ACC112 (cell line): ENCODE data around the gene REM2.

ENCODE experiments used
- H2AFZ ChIP-seq: fragments of 200-600 bp; sonication (generic); one replicate; pipeline ENCODE4 v1.6.0; 2017; ENCODE audit warnings: antibody characterized with exemption, low read length; ENCODE audit not compliant: unreplicated experiment
- H3K27ac ChIP-seq: fragments of 200-600 bp; sonication (generic); 2 replicates; pipeline ENCODE4 v1.5.1; 2014; ENCODE audit warnings: low read depth, mild to moderate bottlenecking, antibody characterized with exemption, low read length, moderate library complexity
- H3K27me3 ChIP-seq: fragments of 200-600 bp; sonication (generic); 2 replicates; pipeline ENCODE4 v1.6.1; 2014; ENCODE audit warnings: mild to moderate bottlenecking, antibody characterized with exemption, low read length, moderate library complexity, mixed read lengths; ENCODE audit not compliant: insufficient read depth
- H3K36me3 ChIP-seq: fragments of 200-600 bp; sonication (generic); 2 replicates; pipeline ENCODE4 v1.6.1; 2016; ENCODE audit warnings: mild to moderate bottlenecking, antibody characterized with exemption, low read length, moderate library complexity, mixed read lengths; ENCODE audit not compliant: insufficient read depth
- H3K4me1 ChIP-seq: fragments of 200-600 bp; sonication (generic); one replicate; pipeline ENCODE4 v1.6.1; 2016; ENCODE audit warnings: low read length, mixed read lengths; ENCODE audit not compliant: insufficient read depth, unreplicated experiment, control insufficient read depth
- H3K4me3 ChIP-seq: fragments of 200-600 bp; sonication (generic); 2 replicates; pipeline ENCODE4 v1.5.1; 2014; ENCODE audit warnings: mild to moderate bottlenecking, low read depth, low read length
- H3K79me2 ChIP-seq: fragments of 200-600 bp; sonication (generic); one replicate; pipeline ENCODE4 v1.6.0; 2016; ENCODE audit warnings: low read length; ENCODE audit not compliant: control insufficient read depth, unreplicated experiment, insufficient read depth

The REM2 gene

GRCh38 chr14:22842211-22843122, 40.6 kb upstream of the REM2 start:
- Histone ChIP-seq H3K4me3 (no peak overlapping the region), H3K27ac (no peak overlapping the region), H3K27me3 (no peaks in the 10 kb centered on the region), H3K36me3 (peaks cover 19% of the 10 kb centered on the region; the same call in 1 of the 2 replicates), H3K4me1 (peaks cover 39% of the 10 kb centered on the region), H2AFZ (no peak overlapping the region), H3K79me2 (peaks cover 59% of the 10 kb centered on the region)

DNA sequence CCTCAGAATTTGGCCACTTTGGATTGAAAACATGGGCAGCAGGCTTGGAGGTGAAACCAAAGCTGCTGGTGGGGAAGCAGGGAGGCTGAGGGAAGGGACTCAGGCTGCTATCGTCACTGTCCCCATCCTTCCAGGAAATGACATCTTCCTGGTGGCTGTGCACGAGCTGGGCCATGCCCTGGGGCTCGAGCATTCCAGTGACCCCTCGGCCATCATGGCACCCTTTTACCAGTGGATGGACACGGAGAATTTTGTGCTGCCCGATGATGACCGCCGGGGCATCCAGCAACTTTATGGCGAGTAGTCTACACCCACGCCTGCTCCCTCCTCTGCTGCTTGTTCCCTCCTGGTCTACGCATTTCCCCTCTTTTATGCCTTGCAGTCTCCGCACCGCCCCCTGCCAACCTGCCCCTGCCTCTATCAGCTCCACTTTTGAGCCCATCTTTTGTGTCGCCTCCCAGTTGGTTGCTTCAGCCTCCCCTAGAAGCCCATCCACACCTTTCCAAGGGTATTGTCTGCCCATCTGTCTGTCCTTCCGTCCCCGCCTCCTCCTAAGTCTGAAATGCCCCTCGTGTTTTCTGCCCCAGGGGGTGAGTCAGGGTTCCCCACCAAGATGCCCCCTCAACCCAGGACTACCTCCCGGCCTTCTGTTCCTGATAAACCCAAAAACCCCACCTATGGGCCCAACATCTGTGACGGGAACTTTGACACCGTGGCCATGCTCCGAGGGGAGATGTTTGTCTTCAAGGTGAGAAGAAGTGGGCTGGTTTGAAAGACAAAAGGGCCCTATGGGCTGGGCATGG, 39.7 kb upstream of the REM2 start:
- Histone ChIP-seq H3K4me3 (no peak overlapping the region), H3K27ac (no peak overlapping the region), H3K4me1 (peaks cover 46% of the 10 kb centered on the region), H2AFZ (no peak overlapping the region), H3K27me3 (no peaks in the 10 kb centered on the region), H3K79me2 (peaks cover 51% of the 10 kb centered on the region), H3K36me3 (peaks cover 19% of the 10 kb centered on the region; the same call in 1 of the 2 replicates)

DNA sequence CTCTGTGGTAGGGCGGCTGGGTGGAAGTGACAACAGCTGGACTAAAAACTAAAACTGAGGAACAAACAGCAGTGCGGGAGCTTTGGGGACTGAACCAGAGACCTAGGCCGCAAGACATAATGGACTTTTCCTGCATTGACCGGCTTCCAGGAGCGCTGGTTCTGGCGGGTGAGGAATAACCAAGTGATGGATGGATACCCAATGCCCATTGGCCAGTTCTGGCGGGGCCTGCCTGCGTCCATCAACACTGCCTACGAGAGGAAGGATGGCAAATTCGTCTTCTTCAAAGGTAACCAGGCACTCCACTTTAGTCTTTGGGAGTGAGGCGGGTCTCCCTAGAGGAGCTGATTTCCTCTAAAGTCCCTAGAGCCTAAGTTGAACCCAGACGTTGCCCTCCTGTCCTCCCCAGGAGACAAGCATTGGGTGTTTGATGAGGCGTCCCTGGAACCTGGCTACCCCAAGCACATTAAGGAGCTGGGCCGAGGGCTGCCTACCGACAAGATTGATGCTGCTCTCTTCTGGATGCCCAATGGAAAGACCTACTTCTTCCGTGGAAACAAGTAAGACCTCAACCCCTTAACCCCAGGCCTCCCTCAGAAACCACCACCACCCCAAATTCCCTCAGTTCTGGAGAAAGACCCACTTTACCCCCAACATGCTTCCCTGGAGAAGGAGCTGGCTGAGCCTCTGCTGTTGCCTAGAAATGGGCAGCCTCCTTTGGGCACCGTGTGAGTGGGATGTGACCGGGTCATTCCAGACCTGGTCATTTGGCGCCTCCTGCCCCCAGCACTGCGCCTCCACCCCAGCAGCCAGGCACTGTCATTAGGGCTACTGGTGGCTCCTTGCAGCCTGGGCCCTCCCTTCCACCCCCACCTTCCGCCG, 38.6 kb upstream of the REM2 start:
- H3K4me3 ChIP-seq, result no peak overlapping the region
- peaks cover 39% of the 10 kb centered on the region for H3K79me2 ChIP-seq
- H2AFZ ChIP-seq, result no peak overlapping the region
- H3K36me3 ChIP-seq, result peaks cover 19% of the 10 kb centered on the region; the same call in 1 of the 2 replicates
- H3K4me1 ChIP-seq, result peaks cover 46% of the 10 kb centered on the region
- H3K27ac ChIP-seq, result no peak overlapping the region
- no peaks in the 10 kb centered on the region for H3K27me3 ChIP-seq

DNA sequence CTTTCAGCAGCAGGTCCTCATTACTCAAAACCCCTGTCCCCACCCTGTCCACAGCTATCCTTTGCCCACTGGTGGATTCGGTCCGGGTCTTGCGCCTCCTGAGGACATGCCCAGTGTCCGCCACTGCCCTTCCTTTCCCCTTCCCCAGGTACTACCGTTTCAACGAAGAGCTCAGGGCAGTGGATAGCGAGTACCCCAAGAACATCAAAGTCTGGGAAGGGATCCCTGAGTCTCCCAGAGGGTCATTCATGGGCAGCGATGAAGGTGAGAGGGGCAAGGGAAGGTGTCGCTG, 38.0 kb upstream of the REM2 start:
- Histone ChIP-seq H3K36me3 (peaks cover 19% of the 10 kb centered on the region; the same call in 1 of the 2 replicates), H3K4me3 (no peak overlapping the region), H3K27me3 (no peaks in the 10 kb centered on the region), H3K27ac (no peak overlapping the region), H2AFZ (no peak overlapping the region), H3K4me1 (peaks cover 48% of the 10 kb centered on the region), H3K79me2 (peaks cover 33% of the 10 kb centered on the region)

GRCh38 chr14:22845821-22846625, 37.0 kb upstream of the REM2 start:
- peaks cover 54% of the 10 kb centered on the region for H3K4me1 ChIP-seq
- H3K27me3 ChIP-seq, result no peaks in the 10 kb centered on the region
- H3K79me2 ChIP-seq, result peaks cover 26% of the 10 kb centered on the region
- no peak overlapping the region for H2AFZ ChIP-seq
- H3K4me3 ChIP-seq, result no peak overlapping the region
- H3K36me3 ChIP-seq, result peaks cover 19% of the 10 kb centered on the region; the same call in 1 of the 2 replicates
- peak overlapping the region; percentile 79 for H3K27ac ChIP-seq

GRCh38 chr14:22846811-22847307, 36.2 kb upstream of the REM2 start:
- Histone ChIP-seq H3K27ac (peak overlapping the region; percentile 79), H3K27me3 (no peaks in the 10 kb centered on the region), H3K4me3 (no peak overlapping the region), H2AFZ (no peak overlapping the region), H3K79me2 (peaks cover 17% of the 10 kb centered on the region), H3K4me1 (peaks cover 62% of the 10 kb centered on the region), H3K36me3 (peaks cover 19% of the 10 kb centered on the region; the same call in 1 of the 2 replicates)

DNA sequence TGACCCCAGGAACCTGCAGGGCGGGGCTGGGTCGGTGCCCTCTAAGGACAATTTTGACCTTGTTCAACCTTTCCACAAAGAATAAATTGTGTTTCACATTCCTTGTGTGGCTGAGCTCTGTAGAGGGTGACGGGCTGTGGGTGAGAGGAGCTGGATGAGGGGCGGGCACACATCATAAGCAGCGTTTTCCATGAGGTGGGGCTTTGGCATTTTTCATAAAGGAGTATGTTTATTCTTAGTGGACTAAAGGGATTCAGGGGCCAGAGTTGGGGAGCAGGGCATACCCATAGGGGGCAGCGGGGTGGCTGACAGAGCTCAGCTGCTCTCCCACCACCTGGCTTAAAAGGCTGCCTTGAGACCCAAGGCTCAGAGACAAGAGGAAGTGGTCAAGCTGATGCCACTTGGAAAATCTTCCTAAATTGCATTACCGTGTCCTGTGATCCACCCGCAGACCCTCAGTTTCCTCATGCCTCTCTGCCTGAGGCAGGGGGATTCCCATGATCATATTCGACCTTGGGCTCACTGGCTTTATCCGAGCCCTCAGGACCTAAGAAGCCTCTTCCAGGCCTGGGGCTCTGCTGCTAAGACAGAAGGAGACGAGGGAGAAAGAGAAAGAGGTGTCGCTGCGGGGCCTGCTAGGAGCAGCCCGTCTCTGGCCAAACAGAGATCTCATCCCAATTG, 35.2 kb upstream of the REM2 start:
- H3K4me1 ChIP-seq, result peaks cover 71% of the 10 kb centered on the region
- peaks cover 8% of the 10 kb centered on the region for H3K79me2 ChIP-seq
- H3K4me3 ChIP-seq, result peak overlapping the region; percentile 6; the same call in 1 of the 2 replicates
- peaks cover 14% of the 10 kb centered on the region; the same call in 1 of the 2 replicates for H3K36me3 ChIP-seq
- H2AFZ ChIP-seq, result no peak overlapping the region
- H3K27me3 ChIP-seq, result no peaks in the 10 kb centered on the region
- H3K27ac ChIP-seq, result peak overlapping the region; percentile 100

- Histone ChIP-seq H2AFZ (no peak overlapping the region), H3K36me3 (peaks cover 14% of the 10 kb centered on the region; the same call in 1 of the 2 replicates), H3K27me3 (no peaks in the 10 kb centered on the region), H3K4me3 (peak overlapping the region; percentile 16), H3K4me1 (peaks cover 77% of the 10 kb centered on the region), H3K79me2 (peaks cover under 1% of the 10 kb centered on the region), H3K27ac (peak overlapping the region; percentile 100)
Observed at GRCh38 chr14:22848351-22849164, 34.5 kb upstream of the REM2 start.
